Stomach (tissue), 4 donors: ENCODE data around the gene VCPKMT.

ENCODE experiments used
- CTCF ChIP-seq, 7 experiments: fragments of 450-650 bp in 4 of 7; fragments of 200-600 bp in 3 of 7; sonication (generic) in 3 of 7; IDR thresholded peaks; one replicate each; pipeline ENCODE4 v1.5.1; 2016 to 2019; ENCODE audit warnings: antibody characterized with exemption in 7 of 7, control low read depth in 2 of 7, mild to moderate bottlenecking in 1 of 7
- POLR2A ChIP-seq, 4 donors: fragments of 450-650 bp; IDR thresholded peaks; one replicate each; pipeline ENCODE4 v1.6.1; 2016; ENCODE audit warnings: antibody characterized with exemption in 4 of 4, control low read depth in 2 of 4, mild to moderate bottlenecking in 1 of 4, moderate library complexity in 1 of 4
- POLR2AphosphoS5 ChIP-seq, 3 donors: sonication (generic); formaldehyde crosslinking; IDR thresholded peaks; one replicate each; pipeline ENCODE4 v1.6.1; 2016; ENCODE audit warnings: antibody characterized with exemption in 3 of 3

- TF ChIP-seq CTCF (IDR thresholded peaks at IDR 0.05) (no peak), POLR2AphosphoS5 (IDR thresholded peaks at IDR 0.05) (no peak), POLR2A (IDR thresholded peaks at IDR 0.05) (no peak)
Measured at GRCh38 chr14:50082784-50083466, 33.4 kb downstream of the VCPKMT start.
